NCI-H2107 treated with DMSO at 0.1 percent for 48 hours (cell line): ENCODE measurements around the gene GTF2H3.

Experiments
- DNase-seq: peaks from one replicate; lab custom pipeline; 2025; ENCODE audit not compliant: unreplicated experiment; lab: John Stamatoyannopoulos, UW

GTF2H3 gene

GRCh38 chr12:123645380-123645779 lies 11.8 kb downstream of the GTF2H3 start:
- DNase-seq, result no peak

GRCh38 chr12:123645878-123646277 lies 12.2 kb downstream of the GTF2H3 start:
- DNase-seq, result no peak

- no peak for DNase-seq
Observed at GRCh38 chr12:123648401-123648800, 14.8 kb downstream of the GTF2H3 start.

- DNase-seq, result no peak
Observed at GRCh38 chr12:123654129-123654701, 20.6 kb downstream of the GTF2H3 start.

GRCh38 chr12:123655420-123655819 lies 21.8 kb downstream of the GTF2H3 start:
- DNase-seq, result peak; percentile 81

GRCh38 chr12:123656392-123656791 lies 22.8 kb downstream of the GTF2H3 start:
- no peak for DNase-seq

GRCh38 chr12:123657211-123657610 lies 23.6 kb downstream of the GTF2H3 start:
- DNase-seq, result no peak

GRCh38 chr12:123659996-123660727 lies 26.5 kb downstream of the GTF2H3 start:
- no peak for DNase-seq

GRCh38 chr12:123667771-123668170 lies 34.1 kb downstream of the GTF2H3 start:
- no peak for DNase-seq

GRCh38 chr12:123670882-123671728 lies 37.5 kb downstream of the GTF2H3 start, which contains the start of gene TCTN2:
Gene TCTN2, plus strand, starts transcription at chr12:123671113. Its CDS starts 128 bp downstream, at chr12:123671241.
- DNase-seq, result peak; percentile 84

- no peak for DNase-seq
Observed at GRCh38 chr12:123671876-123672275, 38.2 kb downstream of the GTF2H3 start.

GRCh38 chr12:123675436-123675835 lies 41.8 kb downstream of the GTF2H3 start:
- DNase-seq, result no peak

GRCh38 chr12:123676616-123677320 lies 43.1 kb downstream of the GTF2H3 start:
- DNase-seq, result no peak

GRCh38 chr12:123678981-123679380 lies 45.4 kb downstream of the GTF2H3 start:
- DNase-seq, result no peak

GRCh38 chr12:123681605-123682004 lies 48.0 kb downstream of the GTF2H3 start:
- DNase-seq, result no peak

GRCh38 chr12:123683964-123684363 lies 50.3 kb downstream of the GTF2H3 start:
- DNase-seq, result no peak

- DNase-seq, result no peak
Observed at GRCh38 chr12:123686636-123687190, 53.1 kb downstream of the GTF2H3 start.

GRCh38 chr12:123690191-123690840 lies 56.7 kb downstream of the GTF2H3 start:
- no peak for DNase-seq

GRCh38 chr12:123696207-123696606 lies 62.6 kb downstream of the GTF2H3 start:
- no peak for DNase-seq

GRCh38 chr12:123696646-123697045 lies 63.0 kb downstream of the GTF2H3 start:
- peak; percentile 96 for DNase-seq
